ENCODE data around the gene SLC5A6.

DNA sequence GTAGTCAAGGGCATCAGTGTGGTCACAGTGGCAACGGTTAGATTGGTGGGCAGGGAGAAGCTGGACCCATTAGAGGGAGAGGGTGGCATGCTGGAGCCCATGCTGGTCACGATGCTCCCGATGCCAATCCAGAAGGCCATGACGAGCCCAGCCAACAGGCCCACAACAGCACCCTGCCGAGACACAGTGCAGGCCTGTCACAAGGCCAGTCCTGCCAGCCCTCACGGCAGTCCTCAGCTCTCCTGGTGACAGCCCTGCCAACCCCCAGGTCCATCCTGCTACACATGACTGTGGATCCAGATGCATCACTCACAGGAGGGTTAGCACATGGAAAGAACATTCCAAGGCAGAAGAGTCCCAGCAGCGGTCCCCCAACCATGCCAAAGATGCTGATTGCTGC, 10.4 kb downstream of the SLC5A6 start:
- TF ChIP-seq RAD21 (conservative IDR thresholded peaks at IDR 0.05) (no peak), REST (IDR thresholded peaks at IDR 0.05; ENCODE audit: borderline replicate concordance) (no peak), EP300 (conservative IDR thresholded peaks at IDR 0.05; ENCODE audit: poor library complexity, severe bottlenecking) (no peak)
- TF ChIP-seq, protein P1, sequence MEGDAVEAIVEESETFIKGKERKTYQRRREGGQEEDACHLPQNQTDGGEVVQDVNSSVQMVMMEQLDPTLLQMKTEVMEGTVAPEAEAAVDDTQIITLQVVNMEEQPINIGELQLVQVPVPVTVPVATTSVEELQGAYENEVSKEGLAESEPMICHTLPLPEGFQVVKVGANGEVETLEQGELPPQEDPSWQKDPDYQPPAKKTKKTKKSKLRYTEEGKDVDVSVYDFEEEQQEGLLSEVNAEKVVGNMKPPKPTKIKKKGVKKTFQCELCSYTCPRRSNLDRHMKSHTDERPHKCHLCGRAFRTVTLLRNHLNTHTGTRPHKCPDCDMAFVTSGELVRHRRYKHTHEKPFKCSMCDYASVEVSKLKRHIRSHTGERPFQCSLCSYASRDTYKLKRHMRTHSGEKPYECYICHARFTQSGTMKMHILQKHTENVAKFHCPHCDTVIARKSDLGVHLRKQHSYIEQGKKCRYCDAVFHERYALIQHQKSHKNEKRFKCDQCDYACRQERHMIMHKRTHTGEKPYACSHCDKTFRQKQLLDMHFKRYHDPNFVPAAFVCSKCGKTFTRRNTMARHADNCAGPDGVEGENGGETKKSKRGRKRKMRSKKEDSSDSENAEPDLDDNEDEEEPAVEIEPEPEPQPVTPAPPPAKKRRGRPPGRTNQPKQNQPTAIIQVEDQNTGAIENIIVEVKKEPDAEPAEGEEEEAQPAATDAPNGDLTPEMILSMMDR (IDR thresholded peaks at IDR 0.05; ENCODE audit: poor library complexity, severe bottlenecking): no peak
